NCI-H82 treated with DMSO at 0.1 percent for 48 hours (cell line): ENCODE results near the gene TMEM203.

Source experiments
- DNase-seq: peaks from one replicate; lab custom pipeline; 2025; ENCODE audit not compliant: unreplicated experiment; lab: John Stamatoyannopoulos, UW

TMEM203 gene

DNA sequence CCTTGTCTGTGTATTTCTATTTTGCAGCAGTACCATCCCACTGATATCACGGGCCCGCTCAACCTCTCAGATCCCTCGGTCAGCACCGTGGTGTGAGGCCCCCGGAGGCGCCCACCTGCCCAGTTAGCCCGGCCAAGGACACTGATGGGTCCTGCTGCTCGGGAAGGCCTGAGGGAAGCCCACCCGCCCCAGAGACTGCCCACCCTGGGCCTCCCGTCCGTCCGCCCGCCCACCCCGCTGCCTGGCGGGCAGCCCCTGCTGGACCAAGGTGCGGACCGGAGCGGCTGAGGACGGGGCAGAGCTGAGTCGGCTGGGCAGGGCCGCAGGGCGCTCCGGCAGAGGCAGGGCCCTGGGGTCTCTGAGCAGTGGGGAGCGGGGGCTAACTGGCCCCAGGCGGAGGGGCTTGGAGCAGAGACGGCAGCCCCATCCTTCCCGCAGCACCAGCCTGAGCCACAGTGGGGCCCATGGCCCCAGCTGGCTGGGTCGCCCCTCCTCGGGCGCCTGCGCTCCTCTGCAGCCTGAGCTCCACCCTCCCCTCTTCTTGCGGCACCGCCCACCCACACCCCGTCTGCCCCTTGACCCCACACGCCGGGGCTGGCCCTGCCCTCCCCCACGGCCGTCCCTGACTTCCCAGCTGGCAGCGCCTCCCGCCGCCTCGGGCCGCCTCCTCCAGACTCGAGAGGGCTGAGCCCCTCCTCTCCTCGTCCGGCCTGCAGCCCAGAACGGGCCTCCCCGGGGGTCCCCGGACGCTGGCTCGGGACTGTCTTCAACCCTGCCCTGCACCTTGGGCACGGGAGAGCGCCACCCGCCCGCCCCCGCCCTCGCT lies 37.5 kb downstream of the TMEM203 start:
- no peak for DNase-seq

DNA sequence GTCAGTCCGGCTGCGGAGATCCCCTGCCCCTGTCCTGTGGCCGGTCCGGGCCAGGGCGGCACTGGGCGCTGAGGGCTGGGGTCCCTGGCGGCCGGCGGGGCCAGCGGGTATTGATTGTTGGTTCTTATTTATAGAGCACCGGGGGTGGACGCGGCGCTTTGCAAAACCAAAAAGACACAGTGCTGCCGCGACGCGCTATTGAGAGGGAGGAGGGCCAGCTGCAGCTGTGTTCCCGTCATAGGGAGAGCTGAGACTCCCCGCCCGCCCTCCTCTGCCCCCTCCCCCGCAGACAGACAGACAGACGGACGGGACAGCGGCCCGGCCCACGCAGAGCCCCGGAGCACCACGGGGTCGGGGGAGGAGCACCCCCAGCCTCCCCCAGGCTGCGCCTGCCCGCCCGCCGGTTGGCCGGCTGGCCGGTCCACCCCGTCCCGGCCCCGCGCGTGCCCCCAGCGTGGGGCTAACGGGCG lies 38.1 kb downstream of the TMEM203 start:
- no peak for DNase-seq

DNA sequence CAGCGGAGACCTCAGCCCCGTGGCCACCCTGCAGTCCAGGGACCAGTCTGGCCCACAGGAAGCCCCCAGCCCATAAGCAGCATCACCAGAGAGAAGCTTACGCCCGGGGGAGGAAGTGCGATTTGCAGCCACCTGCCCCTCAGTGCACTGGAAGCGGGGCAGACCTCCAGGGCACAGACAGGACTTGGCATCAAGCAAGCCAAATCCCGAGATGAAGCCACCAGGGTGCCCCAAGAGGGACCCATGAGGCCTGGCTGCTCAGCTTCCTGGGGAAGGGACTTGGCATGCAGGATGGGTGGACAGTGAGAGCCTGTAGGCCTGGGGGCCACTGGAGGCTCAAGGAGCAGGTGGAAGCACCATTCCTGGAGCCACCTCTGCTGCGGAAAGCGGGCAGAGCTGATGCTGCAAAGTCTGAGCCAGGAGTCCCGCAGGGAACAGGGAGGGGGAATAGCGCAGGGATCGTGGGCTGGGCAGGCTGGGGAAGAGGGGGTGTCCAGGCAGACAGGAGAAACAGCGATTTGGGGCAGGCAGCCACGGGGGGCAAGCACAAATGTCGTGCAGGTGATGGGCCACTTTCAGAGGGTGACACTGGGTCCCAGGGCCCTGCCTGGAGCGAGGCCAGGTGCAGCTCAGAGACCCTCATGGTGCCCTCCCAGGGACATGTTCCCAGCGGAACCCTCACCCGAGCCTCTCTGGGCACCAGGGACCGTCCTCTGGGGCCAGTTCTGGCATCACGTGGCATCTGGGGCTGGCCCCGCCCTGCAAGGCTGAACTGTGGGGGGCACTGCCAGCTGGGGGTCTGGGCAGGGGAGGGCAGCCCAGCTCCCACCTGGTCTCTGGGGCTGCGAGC lies 38.8 kb downstream of the TMEM203 start:
- no peak for DNase-seq

DNA sequence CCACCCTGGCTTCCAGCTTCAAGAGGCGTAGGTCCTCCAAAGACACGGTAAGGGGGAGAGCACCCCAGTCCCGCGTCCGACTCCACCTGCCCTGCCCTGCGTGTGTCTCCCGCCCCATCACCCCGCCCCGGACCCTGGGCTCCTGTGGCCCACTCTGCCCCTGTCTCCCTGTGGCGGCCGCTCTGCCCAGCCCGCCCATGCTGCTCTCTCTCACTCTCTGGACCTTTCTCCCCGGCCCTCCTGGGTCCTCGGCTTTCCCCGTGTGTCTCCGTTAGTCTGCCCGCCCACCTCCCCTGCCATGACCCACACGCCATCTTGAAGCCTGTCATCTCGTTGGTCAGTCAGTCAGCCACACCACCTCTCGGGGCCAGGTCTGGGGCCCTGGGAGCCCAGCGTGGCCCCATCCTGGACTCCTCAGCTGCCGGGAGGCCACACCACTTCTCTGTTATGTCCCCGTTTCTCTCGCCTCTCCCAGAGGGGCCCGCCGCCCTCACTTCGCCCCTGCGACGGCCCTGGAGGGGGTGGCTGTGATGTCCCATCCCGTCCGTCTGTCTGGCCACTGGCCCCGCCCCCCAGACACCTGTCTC lies 40.1 kb downstream of the TMEM203 start:
- DNase-seq, result no peak

DNA sequence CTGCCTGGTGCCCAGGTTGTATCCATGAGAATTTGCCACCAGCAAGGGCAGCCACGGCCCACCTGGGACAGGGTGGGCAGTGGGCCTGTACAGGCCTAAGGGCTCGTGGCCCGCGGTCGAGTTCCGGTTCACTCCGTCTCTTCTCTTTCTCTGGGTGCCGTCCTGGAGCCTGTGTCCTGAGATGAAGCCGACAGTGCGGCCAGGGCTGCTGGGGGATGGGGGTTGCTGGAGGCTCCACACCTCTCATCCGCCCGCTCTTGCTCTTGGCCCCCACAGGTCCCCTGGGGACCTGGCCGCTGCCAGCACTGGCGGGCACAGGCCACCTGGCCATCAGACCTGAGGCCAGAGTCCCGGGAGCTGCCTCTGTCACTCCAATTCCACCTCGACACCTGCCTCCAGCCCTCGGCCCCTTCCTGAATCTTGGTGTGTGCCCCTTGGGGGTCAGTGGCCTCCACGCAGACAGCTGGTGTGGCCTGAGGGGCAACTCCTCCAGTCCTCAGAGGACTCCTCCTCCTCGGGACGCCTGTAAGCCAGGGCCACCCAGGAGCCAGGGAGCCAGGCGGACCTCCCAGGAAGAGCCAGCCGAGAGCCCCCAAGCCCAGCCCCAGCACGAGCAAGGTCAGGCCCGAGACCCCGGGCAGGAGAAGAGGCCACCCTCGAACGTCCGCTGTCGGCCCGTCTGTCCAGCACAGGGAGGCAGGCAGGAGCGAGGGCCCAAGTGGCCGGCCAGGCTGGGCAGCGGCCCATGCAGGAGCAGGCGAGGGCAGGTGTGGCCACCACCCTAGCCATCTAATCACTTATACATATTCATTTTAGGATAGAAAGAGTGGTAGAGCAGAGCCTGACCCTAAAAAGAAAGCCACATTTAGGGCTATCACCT lies 40.8 kb downstream of the TMEM203 start:
- DNase-seq, result no peak

DNA sequence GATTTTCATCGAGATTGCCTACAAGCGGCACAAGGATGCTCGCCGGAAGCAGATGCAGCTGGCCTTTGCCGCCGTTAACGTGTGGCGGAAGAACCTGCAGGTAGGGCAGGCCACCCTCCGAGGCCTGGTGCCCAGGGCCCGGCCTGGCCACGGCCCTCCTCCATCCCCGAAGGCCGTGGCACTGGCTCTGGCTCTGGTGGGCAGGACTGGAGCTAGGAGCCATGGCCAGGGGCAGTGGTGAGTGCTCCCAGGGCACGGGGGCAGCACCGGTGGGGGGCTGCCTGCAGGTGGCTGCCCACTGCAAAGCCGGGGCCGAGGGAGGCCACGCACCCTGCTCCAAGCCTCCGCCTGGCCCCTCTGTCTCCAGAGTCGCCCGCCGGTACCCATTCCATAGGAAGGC lies 41.6 kb downstream of the TMEM203 start:
- no peak for DNase-seq

DNA sequence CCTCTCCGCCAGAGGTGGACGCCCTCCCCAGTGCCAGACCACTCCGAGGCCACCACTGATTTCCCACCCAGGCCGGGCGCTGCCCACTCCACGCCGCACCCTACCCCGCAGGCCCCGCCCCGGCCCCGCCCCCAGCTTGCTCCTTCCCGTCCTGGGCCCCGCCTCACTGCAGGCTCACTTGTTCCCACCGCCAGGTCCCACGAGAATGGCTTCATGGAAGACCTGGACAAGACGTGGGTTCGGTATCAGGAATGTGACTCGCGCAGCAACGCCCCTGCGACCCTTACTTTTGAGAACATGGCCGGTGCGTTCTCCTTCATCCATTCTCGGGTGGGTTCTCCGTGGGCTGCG lies 42.1 kb downstream of the TMEM203 start:
- DNase-seq, result no peak

DNA sequence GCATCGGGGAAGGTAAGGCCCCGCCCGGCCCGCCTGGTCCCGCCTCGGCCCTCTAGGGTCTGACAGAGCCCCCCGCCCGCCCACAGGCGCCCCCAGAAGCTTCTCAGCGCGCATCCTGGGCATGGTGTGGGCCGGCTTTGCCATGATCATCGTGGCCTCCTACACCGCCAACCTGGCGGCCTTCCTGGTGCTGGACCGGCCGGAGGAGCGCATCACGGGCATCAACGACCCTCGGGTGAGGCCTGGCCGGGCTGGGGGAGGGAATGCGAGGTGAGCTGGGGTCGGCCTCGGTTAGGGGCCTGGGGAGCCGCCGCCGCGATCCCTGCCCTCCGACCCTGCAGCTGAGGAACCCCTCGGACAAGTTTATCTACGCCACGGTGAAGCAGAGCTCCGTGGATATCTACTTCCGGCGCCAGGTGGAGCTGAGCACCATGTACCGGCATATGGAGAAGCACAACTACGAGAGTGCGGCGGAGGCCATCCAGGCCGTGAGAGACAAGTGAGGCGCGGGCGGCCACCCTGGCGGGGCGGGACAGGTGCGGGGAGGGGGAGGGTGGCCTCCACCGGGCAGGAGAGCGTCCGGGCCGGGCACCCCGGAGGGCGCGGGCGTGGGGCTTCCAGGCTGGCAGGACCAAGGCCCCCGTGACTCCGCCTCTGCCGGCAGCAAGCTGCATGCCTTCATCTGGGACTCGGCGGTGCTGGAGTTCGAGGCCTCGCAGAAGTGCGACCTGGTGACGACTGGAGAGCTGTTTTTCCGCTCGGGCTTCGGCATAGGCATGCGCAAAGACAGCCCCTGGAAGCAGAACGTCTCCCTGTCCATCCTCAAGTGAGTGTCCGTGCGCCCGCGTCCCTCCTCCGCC lies 42.7 kb downstream of the TMEM203 start:
- no peak for DNase-seq

DNA sequence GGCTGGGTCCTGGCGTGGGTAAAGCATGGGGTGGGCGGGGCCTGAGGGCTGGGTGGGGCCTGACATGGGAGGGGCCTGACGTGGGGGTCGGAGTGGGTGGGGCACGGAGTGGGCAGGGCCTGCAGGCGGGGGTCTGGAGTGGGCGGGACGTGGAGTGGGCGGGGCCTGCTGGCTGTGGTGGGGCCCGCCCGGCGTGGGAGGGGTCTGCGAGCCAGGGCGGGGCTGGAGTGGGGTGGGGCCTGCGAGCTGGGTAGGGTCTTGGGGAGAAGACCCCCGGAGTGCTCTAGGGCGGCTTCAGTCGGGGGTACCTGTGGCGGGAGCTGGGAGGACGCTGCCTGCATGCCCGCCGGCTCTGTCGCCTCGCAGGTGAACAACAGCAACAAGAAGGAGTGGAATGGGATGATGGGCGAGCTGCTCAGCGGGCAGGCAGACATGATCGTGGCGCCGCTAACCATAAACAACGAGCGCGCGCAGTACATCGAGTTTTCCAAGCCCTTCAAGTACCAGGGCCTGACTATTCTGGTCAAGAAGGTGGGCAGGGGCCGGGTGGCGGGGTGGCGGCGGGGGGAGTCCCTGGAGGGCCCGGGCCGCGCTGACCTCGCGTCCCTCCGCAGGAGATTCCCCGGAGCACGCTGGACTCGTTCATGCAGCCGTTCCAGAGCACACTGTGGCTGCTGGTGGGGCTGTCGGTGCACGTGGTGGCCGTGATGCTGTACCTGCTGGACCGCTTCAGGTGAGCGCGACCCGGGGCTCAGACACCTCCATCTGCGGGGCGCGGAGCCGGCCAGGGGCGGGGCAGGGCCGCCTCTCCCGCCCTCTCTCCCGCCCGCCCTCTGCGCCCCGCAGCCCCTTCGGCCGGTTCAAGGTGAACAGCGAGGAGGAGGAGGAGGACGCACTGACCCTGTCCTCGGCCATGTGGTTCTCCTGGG lies 43.6 kb downstream of the TMEM203 start:
- no peak for DNase-seq

DNA sequence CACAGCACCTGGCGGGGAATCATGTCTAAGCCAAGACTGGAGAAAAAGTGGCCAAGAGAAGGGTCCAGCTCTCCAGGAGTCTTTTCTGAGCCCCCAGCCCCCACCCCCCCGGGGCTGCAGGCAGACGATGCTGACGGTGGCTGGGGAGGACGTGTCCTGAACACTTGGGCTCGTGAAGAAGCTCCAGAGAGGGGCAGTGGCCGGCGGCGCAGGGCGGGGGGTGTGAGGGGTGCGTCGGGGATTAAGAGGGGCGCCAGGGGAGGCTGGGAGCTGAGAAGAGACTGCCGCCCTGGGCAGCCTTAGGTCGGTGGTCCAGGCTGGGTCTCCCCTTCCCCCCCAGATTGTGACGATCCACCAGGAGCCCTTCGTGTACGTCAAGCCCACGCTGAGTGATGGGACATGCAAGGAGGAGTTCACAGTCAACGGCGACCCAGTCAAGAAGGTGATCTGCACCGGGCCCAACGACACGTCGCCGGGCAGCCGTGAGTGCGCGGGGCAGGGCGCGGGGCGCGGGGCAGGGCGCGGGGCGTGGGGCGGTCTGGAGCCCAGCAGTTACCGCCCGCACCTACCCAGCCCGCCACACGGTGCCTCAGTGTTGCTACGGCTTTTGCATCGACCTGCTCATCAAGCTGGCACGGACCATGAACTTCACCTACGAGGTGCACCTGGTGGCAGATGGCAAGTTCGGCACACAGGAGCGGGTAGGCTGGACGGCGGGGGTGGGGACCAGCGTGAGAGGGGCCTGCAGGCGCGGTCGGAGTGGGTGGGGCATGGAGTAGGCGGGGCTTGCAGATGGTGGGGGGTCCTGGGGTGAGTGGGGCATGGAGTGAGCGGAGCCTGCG lies 44.5 kb downstream of the TMEM203 start:
- no peak for DNase-seq

DNA sequence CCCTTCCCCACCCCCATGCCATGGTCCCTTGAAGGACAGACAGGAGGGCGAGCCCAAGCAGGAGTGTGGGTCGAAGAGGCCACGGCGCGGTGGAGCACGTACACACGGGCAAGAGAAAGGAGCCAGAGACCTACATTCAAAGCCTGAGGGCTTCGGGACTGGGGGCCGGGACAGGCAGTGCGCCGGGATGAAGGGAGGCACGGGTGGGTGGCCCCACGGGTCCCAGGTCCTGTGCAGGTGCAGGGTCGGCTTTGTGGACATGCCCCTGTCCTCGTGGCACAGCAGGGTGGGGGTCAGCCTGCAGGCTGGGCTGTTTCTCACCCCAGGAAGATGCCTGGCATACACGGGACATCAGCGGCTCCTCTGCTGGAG lies 45.4 kb downstream of the TMEM203 start:
- no peak for DNase-seq

DNA sequence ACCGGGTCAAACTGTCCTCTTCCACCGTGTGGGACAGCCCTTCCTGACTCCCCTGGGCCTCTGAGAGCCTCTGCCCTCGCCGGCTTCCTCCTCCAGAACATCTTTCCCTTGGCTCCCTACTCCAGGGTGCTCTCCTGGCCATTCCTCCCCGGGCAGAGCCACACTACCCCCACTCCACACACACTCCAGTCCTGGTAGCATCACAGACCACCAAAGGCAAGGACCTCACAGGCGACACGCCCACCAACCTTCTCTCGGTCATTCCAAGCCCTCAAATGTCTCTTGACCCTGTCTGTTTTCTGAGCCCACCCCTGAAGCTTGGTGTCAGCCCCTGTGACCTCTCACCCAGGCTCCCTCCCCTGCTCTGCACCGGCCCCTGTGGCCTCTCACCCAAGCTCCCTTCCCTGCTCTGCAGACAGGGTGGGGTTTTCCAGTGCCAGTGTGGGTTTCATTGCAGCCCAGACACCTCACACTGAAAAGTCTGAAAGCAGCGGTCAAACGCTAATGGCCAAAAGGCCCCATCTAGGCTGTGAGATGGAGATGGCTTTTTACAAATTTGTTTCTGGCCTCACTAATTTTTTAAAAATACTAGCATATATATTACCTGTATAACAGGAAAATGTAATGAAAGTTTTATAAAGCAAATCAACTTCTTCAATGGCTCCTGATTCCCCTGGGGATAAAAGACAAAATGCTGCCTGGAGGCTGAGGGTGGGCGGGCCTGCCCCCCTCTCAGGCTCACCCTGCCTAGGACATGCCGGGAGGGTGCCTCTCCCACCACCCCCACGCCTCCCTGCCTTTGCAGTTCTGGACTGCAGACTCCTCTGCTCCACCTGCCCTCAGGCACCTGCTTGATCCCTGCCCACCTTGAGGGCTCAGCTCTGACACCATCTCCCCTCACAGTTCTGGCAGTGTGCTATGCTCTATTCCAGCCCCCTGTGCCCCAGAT lies 46.1 kb downstream of the TMEM203 start:
- no peak for DNase-seq

DNA sequence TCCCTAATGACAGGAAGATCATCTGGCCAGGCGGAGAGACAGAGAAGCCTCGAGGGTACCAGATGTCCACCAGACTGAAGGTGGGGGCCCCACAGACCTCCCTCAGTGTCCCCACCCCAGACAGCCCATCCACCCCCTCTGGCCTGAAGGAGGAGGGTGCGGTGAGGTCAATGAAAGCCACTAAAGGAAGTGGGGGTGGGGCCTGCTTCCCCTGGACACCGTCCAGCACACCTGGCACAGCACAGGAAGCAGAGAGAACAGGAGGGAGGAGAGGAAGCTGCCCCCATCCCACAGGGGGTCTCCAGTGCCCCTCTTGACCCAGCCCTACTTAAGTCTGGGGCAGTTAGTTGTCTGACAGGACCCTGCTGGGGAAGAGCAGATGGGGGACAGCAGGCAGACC lies 46.8 kb downstream of the TMEM203 start:
- no peak for DNase-seq

DNA sequence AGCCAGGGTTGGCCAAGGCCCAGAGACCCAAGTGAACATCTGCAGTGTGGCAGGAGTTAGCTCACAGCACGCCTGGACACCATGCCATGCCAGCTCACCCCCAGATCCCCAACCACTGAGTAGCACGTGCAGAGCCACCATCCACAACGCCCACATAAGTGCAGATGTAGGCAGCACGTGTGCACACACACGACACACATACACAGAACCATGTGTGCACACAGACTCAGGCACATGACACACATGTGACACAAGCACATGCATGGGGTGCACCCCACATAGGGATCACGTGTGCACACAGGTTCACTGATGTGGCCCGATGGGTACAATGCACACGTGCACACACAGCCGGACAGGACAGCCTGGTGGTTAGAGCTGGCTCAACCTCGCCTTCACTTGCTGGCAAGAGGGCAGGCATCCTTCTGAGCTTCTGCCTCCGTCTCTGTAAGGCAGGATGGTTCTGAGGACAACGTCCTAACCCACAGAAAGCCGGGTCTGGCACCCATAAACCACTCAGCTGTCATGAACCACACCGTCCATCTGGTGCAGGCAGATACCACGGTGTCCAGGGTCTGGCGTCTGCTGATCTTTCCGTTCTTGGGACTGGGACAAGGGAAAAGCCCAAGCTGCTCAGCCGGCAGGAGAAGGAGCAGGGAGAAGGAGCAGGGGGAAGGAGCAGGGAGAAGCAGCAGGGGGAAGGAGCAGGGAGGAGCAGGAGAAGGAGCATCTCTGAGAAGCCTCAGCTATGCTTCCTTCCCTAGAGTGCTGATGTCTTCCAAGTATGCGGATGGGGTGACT lies 47.6 kb downstream of the TMEM203 start:
- no peak for DNase-seq

DNA sequence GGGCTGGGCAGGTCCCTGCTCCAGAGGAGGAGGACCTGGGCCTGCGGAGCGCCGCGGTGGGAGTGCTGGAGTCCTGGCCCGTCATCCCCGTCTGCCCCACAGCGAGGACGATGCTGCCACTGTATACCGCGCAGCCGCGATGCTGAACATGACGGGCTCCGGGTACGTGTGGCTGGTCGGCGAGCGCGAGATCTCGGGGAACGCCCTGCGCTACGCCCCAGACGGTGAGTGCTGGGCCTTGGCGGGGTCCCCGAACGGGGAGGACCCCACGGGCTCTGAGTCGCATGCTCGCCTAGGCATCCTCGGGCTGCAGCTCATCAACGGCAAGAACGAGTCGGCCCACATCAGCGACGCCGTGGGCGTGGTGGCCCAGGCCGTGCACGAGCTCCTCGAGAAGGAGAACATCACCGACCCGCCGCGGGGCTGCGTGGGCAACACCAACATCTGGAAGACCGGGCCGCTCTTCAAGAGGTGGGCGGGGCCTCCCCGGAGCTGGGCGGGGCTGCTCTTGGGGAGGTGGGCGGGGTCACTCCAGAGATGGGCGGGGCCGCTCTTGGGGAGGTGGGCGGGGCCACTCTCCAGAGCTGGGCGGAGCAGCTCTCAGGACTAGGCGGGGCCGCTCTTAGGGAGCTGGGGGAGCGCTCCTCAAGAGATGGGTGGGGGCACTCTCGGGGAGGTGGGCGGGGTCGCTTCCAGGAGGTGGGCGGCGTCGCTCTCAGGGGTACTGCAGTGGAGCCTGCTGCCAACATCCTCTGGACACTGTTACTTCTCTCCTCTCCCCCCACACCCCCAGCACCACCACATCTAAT lies 48.7 kb downstream of the TMEM203 start:
- DNase-seq, result no peak
